Esophagus squamous epithelium (tissue), 4 donors: ENCODE results near the gene DLGAP4.

Experiments used
- CTCF ChIP-seq, 6 experiments: fragments of 450-650 bp in 4 of 6; fragments of 200-600 bp in 2 of 6; sonication (generic) in 2 of 6; IDR thresholded peaks; one replicate each; pipeline ENCODE4 v1.5.1; 2016 to 2019; ENCODE audit warnings: antibody characterized with exemption in 6 of 6, mild to moderate bottlenecking in 4 of 6, moderate library complexity in 4 of 6
- POLR2A ChIP-seq, 4 donors: fragments of 450-650 bp; IDR thresholded peaks; one replicate each; pipeline ENCODE4 v1.6.1; 2017; ENCODE audit warnings: antibody characterized with exemption in 4 of 4, mild to moderate bottlenecking in 4 of 4, moderate library complexity in 3 of 4

- TF ChIP-seq CTCF (IDR thresholded peaks at IDR 0.05) (no peak), POLR2A (IDR thresholded peaks at IDR 0.05) (no peak)
These were observed 125.5 kb downstream of the DLGAP4 start for GRCh38 chr20:36431604-36432003.
